GM12878 (cell line): ENCODE data around the gene MILR1. TPM values are rescaled to one million over a fixed set of nuclear protein-coding genes. Genes with fewer than 3 reads are reported as not detected.

Experiments used
- ATAC-seq: fragments of 200-7000 bp; cut with Tn5 transposase; 3 replicates; pipeline ENCODE4 v1.9.1; 2020; ENCODE audit warnings: mild to moderate bottlenecking, moderate library complexity
- BruUV-seq: library from RNA; stranded (reverse); fragments of 400-500 nt; replicated peaks from 2 replicates; lab custom pipeline; 2021; lab: Mats Ljungman, UMichigan
- CTCF ChIA-PET: fragments of 300-600 bp; sonication (Branson Sonifier 250); formaldehyde crosslinking; extraction: SDS; loops from one replicate; lab custom pipeline; 2021; ENCODE audit warnings: inconsistent platforms; lab: Yijun Ruan, JAX
- POLR2A ChIA-PET: fragments of 350-600 bp; formaldehyde crosslinking; extraction: SDS; loops from one replicate; lab custom pipeline; 2021; ENCODE audit warnings: inconsistent platforms; lab: Charles Lee
- RAD21 ChIA-PET: fragments of 300-600 bp; sonication (Branson Sonifier 250); formaldehyde crosslinking; loops from one replicate; lab custom pipeline; 2023; ENCODE audit warnings: antibody characterized with exemption; ENCODE audit not compliant: unreplicated experiment; lab: Charles Lee
- SMC1A ChIA-PET: fragments of 300-600 bp; sonication (Branson Sonifier 250); formaldehyde crosslinking; loops from one replicate; lab custom pipeline; 2023; ENCODE audit not compliant: unreplicated experiment, uncharacterized antibody; lab: Charles Lee
- DNase-seq: peaks from one replicate; pipeline ENCODE4 v3.0.0-alpha.2; 2011; ENCODE audit warnings: low read depth, low spot score
- FAIRE-seq: peaks from 3 replicates; lab custom pipeline; 2011; peaks lifted over from hg19 to GRCh38; lab: Jason Lieb, UNC
- H2AFZ ChIP-seq: 2 replicates; pipeline ENCODE4 v1.6.0; 2011; ENCODE audit warnings: low read depth, low read length, control low read depth; ENCODE audit not compliant: control insufficient read depth
- H3K27ac ChIP-seq: 2 replicates; pipeline ENCODE4 v1.5.1; 2011; ENCODE audit warnings: control low read depth; ENCODE audit not compliant: control insufficient read depth, insufficient read depth
- H3K27me3 ChIP-seq, 2 experiments: replicated peaks in 1 of 2; 2 replicates each; pipeline versions ENCODE4 v1.6.0 to v1.6.1; 2011; ENCODE audit warnings: low read length in 1 of 2; ENCODE audit not compliant: control insufficient read depth in 2 of 2, insufficient read depth in 2 of 2
- H3K36me3 ChIP-seq, 2 experiments: 2 replicates each; pipeline ENCODE4 v1.5.1; 2011; ENCODE audit warnings: low read length in 1 of 2; ENCODE audit not compliant: control insufficient read depth in 2 of 2, insufficient read depth in 2 of 2
- H3K4me1 ChIP-seq: 2 replicates; pipeline ENCODE4 v1.6.1; 2011; ENCODE audit warnings: mild to moderate bottlenecking, low read length, moderate library complexity, mixed read lengths; ENCODE audit not compliant: control insufficient read depth, insufficient read depth
- H3K4me2 ChIP-seq: 2 replicates; pipeline ENCODE4 v1.6.0; 2011; ENCODE audit warnings: control low read depth; ENCODE audit not compliant: control insufficient read depth, insufficient read depth
- H3K4me3 ChIP-seq: fragments of 200-600 bp; sonication (generic); 2 replicates; pipeline ENCODE4 v1.5.1; 2016
- H3K79me2 ChIP-seq: 2 replicates; pipeline ENCODE4 v1.6.0; 2011; ENCODE audit warnings: low read length; ENCODE audit not compliant: control insufficient read depth, insufficient read depth
- H3K9ac ChIP-seq: 2 replicates; pipeline ENCODE4 v1.8.0; 2011; ENCODE audit warnings: low read length, control low read depth, mixed read lengths; ENCODE audit not compliant: control insufficient read depth, insufficient read depth
- H3K9me3 ChIP-seq: replicated peaks from 3 replicates; pipeline ENCODE4 v1.5.1; 2011; ENCODE audit warnings: mild to moderate bottlenecking, low read length; ENCODE audit not compliant: control insufficient read depth, insufficient read depth
- H4K20me1 ChIP-seq: 2 replicates; pipeline ENCODE4 v1.6.0; 2011; ENCODE audit not compliant: control insufficient read depth, insufficient read depth
- POLR2A ChIP-seq: IDR thresholded peaks from 2 replicates; pipeline ENCODE4 v1.6.1; 2011; ENCODE audit warnings: low read depth, mild to moderate bottlenecking, low read length
- SMAD1 ChIP-seq: fragments of 450-650 bp; IDR thresholded peaks from 2 replicates; pipeline ENCODE4 v1.6.1; 2018; ENCODE audit warnings: mild to moderate bottlenecking, low read depth; ENCODE audit not compliant: partially characterized antibody
- WGBS: methylation state at CpG from one replicate; pipeline ENCODE4 v1.1.6; 2016; ENCODE audit warnings: low lambda C conversion rate; ENCODE audit not compliant: insufficient replicate concordance, insufficient coverage; ENCODE audit errors: missing lambda C conversion rate; 5-methylcytosine and 5-hydroxymethylcytosine counted together
- in situ Hi-C: fragments of 300-500 bp; cut with MboI; formaldehyde crosslinking; loops from 9 replicates; pipeline ENCODE4 v1.14.3; 2018; ENCODE audit warnings: mixed read lengths
- intact Hi-C: fragments of 100-400 bp; cut with micrococcal nuclease; formaldehyde crosslinking; loops from one replicate; pipeline ENCODE4 v1.14.2; 2022; ENCODE audit not compliant: unreplicated experiment
- polyA plus RNA-seq, 11 experiments: library from polyadenylated mRNA; depleted of rRNA in 4 of 11; unstranded in 6 of 11; stranded (reverse) in 5 of 11; fragments of >200 nt; fragmentation: Nextera tagmentation in 4 of 11; fragmentation: Illumina TruSeq in 1 of 11; extraction: Ambion mirVana in 4 of 11; extraction: Trizol in 1 of 11; gene quantifications; 1 replicate in 1 of 11; 2 replicates in 10 of 11; pipeline versions ENCODE4 v1.2.1 to v1.2.3, GENCODE V29; 2011 to 2016; ENCODE audit warnings: inconsistent platforms in 2 of 11, missing spikeins in 2 of 11, low read depth in 1 of 11
- total RNA-seq, 4 experiments: library from RNA; depleted of rRNA in 3 of 4; stranded (reverse); fragments of >200 nt in 3 of 4; fragmentation: Illumina TruSeq in 1 of 4; extraction: Trizol in 1 of 4; gene quantifications; 2 replicates each; pipeline versions ENCODE4 v1.2.1 to v1.2.3, GENCODE V29; 2013 to 2021

Gene MILR1
- total and polyA plus RNA-seq, 10 of the 15 experiments (the other 5 are each of a cell fraction or from before 2014, with no cell fraction given), result 2.0 to 47.2 (median 17.2) TPM

- in situ Hi-C loops, result loop anchor here (10.0 kb wide), 2 partner anchors 141 to 659 kb away; partner anchors contain the start of gene SMARCD2
- Histone ChIP-seq H3K79me2 (peaks cover 83% of the 10 kb centered on the region), H3K9me3 (no peaks in the 10 kb centered on the region), H3K4me1 (peaks cover 7% of the 10 kb centered on the region; the same call in 1 of the 2 replicates), H3K27me3 (no peaks in the 10 kb centered on the region), H3K4me3 (peak overlapping the region; percentile 100), H3K27ac (peak overlapping the region; percentile 100; the same call in 1 of the 2 replicates), H3K4me2 (peak overlapping the region; percentile 74), H3K36me3 (peaks cover 14 to 44% of the 10 kb centered on the region in 2 experiments), H4K20me1 (peaks cover 10% of the 10 kb centered on the region), H3K9ac (peak overlapping the region; percentile 100), H2AFZ (no peak overlapping the region)
- no peak for DNase-seq
- TF ChIP-seq POLR2A (0 out of 2 replicates have a peak, but pooled peaks have one; percentile 12), SMAD1 (no peak)
- CTCF ChIA-PET, result interaction anchor here (0.8 to 17.7 kb wide), 5 partner anchors 10 to 99 kb away, joined by 3 to 350 read pairs (median 4); partner anchors contain the start of gene POLG2
- POLR2A ChIA-PET, result interaction anchor here (1.5 to 3.0 kb wide), 3 partner anchors 7 to 359 kb away, joined by 4 to 64 read pairs (median 6); partner anchors contain the start of gene POLG2
- TSS peak; percentile 34 for BruUV-seq
- intact Hi-C loops, result no loop called here
- no peak for FAIRE-seq
- RAD21 ChIA-PET, result interaction anchor here (1.0 to 2.1 kb wide), 4 partner anchors 7 to 145 kb away, joined by 4 to 7 read pairs (median 5); partner anchors contain the start of gene POLG2
- ATAC-seq, result no peak
- SMC1A ChIA-PET, result interaction anchor here (0.6 to 2.9 kb wide), 12 partner anchors 8 to 147 kb away, joined by 3 to 25 read pairs (median 3); partner anchors contain the start of gene POLG2
- WGBS, result 25% methylated on average over 7 of the region's 7 CpGs
Observed at GRCh38 chr17:64503821-64504768, 55.2 kb downstream of the MILR1 start.
